ENCODE results near the gene DPP10. TPM values are rescaled to one million over a fixed set of nuclear protein-coding genes. Genes with fewer than 3 reads are reported as not detected.

Gene DPP10
- total RNA-seq, 1 donor from 2014 or later, result 1.1 TPM

DNA sequence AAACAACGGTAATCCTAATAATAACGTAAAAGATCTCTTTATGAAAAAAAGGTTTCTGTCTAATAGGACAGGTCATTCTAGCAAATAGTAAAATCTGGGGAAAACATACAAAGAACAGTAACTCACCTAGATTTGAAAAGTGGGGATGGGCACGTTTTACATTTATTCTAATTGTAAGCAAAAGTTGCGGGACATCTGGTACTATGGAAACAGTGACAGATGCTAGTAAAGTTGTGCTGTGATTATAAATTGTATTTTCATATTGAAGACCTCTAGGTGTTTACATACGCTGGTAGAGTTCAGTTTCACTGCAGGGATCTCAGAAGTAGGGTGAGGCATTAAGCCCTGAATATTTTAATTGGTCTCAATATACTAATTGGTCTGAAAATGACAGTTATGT is 422.5 kb downstream of the DPP10 start:
- H3K4me1 ChIP-seq (ENCODE audit: insufficient read depth, low read length), result no peaks in the 10 kb centered on the region
- H3K4me2 ChIP-seq (ENCODE audit: low read length), result no peak overlapping the region
- H3K36me3 ChIP-seq (ENCODE audit: insufficient read depth, low read length), result no peaks in the 10 kb centered on the region
- H3K9me3 ChIP-seq (ENCODE audit: insufficient read depth, low read depth, low read length), result no peaks in the 10 kb centered on the region
- FAIRE-seq (no peak), DNase-seq (ENCODE audit: low read depth) (no peak)
- H4K20me1 ChIP-seq (ENCODE audit: insufficient read depth, low read length), result no peaks in the 10 kb centered on the region
- H3K27me3 Mint-ChIP-seq (ENCODE audit: low read depth, unreplicated experiment), result no peaks in the 10 kb centered on the region
- no peaks in the 10 kb centered on the region for H3K36me3 Mint-ChIP-seq (ENCODE audit: low read depth, unreplicated experiment)
- H3K27ac Mint-ChIP-seq (ENCODE audit: unreplicated experiment), result no peak overlapping the region
- no peak overlapping the region for H3K4me3 Mint-ChIP-seq (ENCODE audit: unreplicated experiment)
- H3K27me3 ChIP-seq (ENCODE audit: insufficient read depth, low read length), result no peaks in the 10 kb centered on the region
- H3K9me3 Mint-ChIP-seq (ENCODE audit: unreplicated experiment), result no peaks in the 10 kb centered on the region
- H2AFZ ChIP-seq (ENCODE audit: low read depth, low read length), result no peak overlapping the region
- H3K4me1 Mint-ChIP-seq (ENCODE audit: low read depth, unreplicated experiment), result no peaks in the 10 kb centered on the region
- no peak overlapping the region for H3K9ac ChIP-seq (ENCODE audit: low read length)
- no peaks in the 10 kb centered on the region for H3K79me2 ChIP-seq (ENCODE audit: insufficient read depth, low read length)
- H3K27ac ChIP-seq (ENCODE audit: low read depth, low read length), result no peak overlapping the region
- no peak for TF ChIP-seq EZH2 (IDR thresholded peaks at IDR 0.05; ENCODE audit: insufficient read depth, low read length)
- TF ChIP-seq, protein P1, sequence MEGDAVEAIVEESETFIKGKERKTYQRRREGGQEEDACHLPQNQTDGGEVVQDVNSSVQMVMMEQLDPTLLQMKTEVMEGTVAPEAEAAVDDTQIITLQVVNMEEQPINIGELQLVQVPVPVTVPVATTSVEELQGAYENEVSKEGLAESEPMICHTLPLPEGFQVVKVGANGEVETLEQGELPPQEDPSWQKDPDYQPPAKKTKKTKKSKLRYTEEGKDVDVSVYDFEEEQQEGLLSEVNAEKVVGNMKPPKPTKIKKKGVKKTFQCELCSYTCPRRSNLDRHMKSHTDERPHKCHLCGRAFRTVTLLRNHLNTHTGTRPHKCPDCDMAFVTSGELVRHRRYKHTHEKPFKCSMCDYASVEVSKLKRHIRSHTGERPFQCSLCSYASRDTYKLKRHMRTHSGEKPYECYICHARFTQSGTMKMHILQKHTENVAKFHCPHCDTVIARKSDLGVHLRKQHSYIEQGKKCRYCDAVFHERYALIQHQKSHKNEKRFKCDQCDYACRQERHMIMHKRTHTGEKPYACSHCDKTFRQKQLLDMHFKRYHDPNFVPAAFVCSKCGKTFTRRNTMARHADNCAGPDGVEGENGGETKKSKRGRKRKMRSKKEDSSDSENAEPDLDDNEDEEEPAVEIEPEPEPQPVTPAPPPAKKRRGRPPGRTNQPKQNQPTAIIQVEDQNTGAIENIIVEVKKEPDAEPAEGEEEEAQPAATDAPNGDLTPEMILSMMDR (IDR thresholded peaks at IDR 0.05; ENCODE audit: insufficient read depth, low read depth, low read length), result no peak
- no peak overlapping the region for H3K4me3 ChIP-seq (ENCODE audit: insufficient read depth, low read depth, low read length)

DNA sequence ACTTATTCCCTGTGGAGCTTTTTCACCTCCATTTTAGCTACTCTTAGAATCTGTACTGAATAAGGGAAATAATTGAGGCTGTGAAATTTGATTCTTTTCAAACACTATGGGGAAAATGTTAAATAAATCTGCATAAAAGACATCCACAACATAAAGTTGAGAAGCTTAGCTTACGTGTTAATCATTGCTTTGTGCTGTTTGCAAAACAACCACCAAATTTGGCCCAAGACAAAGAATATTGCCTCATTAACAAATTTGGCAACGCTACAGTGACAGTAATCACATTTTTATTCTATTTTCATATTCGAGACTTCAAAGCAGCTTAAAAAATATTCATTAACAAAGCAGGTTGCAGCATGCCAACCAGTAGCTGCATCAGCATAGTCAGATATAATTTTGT is 437.6 kb downstream of the DPP10 start:
- no peak overlapping the region for H3K27ac Mint-ChIP-seq (ENCODE audit: unreplicated experiment)

DNA sequence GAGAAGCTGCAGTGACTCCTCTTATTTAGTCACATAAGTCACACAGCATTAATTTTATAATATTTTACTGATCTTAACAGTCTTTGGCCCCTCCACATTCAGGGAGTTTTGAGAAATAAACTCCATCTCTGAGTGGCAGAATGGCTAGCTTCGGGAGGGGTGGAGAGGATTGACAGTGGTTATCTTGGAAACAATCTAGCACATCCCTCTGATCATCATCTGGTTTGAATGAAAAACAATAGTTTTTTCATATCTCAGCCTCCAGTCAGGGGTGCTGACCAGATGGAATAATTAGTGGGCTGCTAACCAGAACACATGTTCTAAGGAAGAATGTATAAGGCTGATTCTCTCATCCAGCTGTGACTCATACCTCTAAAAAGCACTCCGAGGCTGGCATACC is 477.5 kb downstream of the DPP10 start:
- Histone ChIP-seq H3K4me1 (ENCODE audit: insufficient read depth, low read length) (no peaks in the 10 kb centered on the region), H4K20me1 (ENCODE audit: insufficient read depth, low read length) (no peaks in the 10 kb centered on the region), H2AFZ (ENCODE audit: low read depth, low read length) (no peak overlapping the region), H3K9ac (ENCODE audit: low read length) (no peak overlapping the region), H3K4me2 (ENCODE audit: low read length) (no peak overlapping the region), H3K27me3 (ENCODE audit: insufficient read depth, low read length) (no peaks in the 10 kb centered on the region), H3K36me3 (ENCODE audit: insufficient read depth, low read length) (no peaks in the 10 kb centered on the region), H3K27ac (ENCODE audit: low read depth, low read length) (no peak overlapping the region), H3K79me2 (ENCODE audit: insufficient read depth, low read length) (no peaks in the 10 kb centered on the region), H3K4me3 (ENCODE audit: insufficient read depth, low read depth, low read length) (no peak overlapping the region), H3K9me3 (ENCODE audit: insufficient read depth, low read depth, low read length) (no peaks in the 10 kb centered on the region)
- TF ChIP-seq, protein P1 (IDR thresholded peaks at IDR 0.05; ENCODE audit: insufficient read depth, low read depth, low read length), result no peak
- no peak for TF ChIP-seq EZH2 (IDR thresholded peaks at IDR 0.05; ENCODE audit: insufficient read depth, low read length)
- no peaks in the 10 kb centered on the region for H3K9me3 Mint-ChIP-seq (ENCODE audit: unreplicated experiment)
- H3K27me3 Mint-ChIP-seq (ENCODE audit: low read depth, unreplicated experiment), result no peaks in the 10 kb centered on the region
- H3K4me3 Mint-ChIP-seq (ENCODE audit: unreplicated experiment), result no peak overlapping the region
- H3K27ac Mint-ChIP-seq (ENCODE audit: unreplicated experiment), result no peak overlapping the region
- FAIRE-seq, result no peak
- DNase-seq (ENCODE audit: low read depth), result no peak
- no peaks in the 10 kb centered on the region for H3K4me1 Mint-ChIP-seq (ENCODE audit: low read depth, unreplicated experiment)
- no peaks in the 10 kb centered on the region for H3K36me3 Mint-ChIP-seq (ENCODE audit: low read depth, unreplicated experiment)

More for the DNA sequence above, 437.6 kb downstream of the DPP10 start:
- Histone ChIP-seq H3K36me3 (ENCODE audit: insufficient read depth, low read length) (no peaks in the 10 kb centered on the region), H3K79me2 (ENCODE audit: insufficient read depth, low read length) (no peaks in the 10 kb centered on the region), H2AFZ (ENCODE audit: low read depth, low read length) (no peak overlapping the region), H3K4me3 (ENCODE audit: insufficient read depth, low read depth, low read length) (no peak overlapping the region), H3K27ac (ENCODE audit: low read depth, low read length) (no peak overlapping the region), H3K9ac (ENCODE audit: low read length) (no peak overlapping the region), H4K20me1 (ENCODE audit: insufficient read depth, low read length) (no peaks in the 10 kb centered on the region), H3K9me3 (ENCODE audit: insufficient read depth, low read depth, low read length) (peaks cover 5% of the 10 kb centered on the region), H3K27me3 (ENCODE audit: insufficient read depth, low read length) (no peaks in the 10 kb centered on the region), H3K4me1 (ENCODE audit: insufficient read depth, low read length) (no peaks in the 10 kb centered on the region), H3K4me2 (ENCODE audit: low read length) (no peak overlapping the region)
- Mint-ChIP-seq H3K36me3 (ENCODE audit: low read depth, unreplicated experiment) (no peaks in the 10 kb centered on the region), H3K4me3 (ENCODE audit: unreplicated experiment) (no peak overlapping the region), H3K4me1 (ENCODE audit: low read depth, unreplicated experiment) (no peaks in the 10 kb centered on the region), H3K27me3 (ENCODE audit: low read depth, unreplicated experiment) (no peaks in the 10 kb centered on the region), H3K9me3 (ENCODE audit: unreplicated experiment) (no peaks in the 10 kb centered on the region)
- no peak for DNase-seq (ENCODE audit: low read depth)
- no peak for FAIRE-seq
- no peak for TF ChIP-seq EZH2 (IDR thresholded peaks at IDR 0.05; ENCODE audit: insufficient read depth, low read length)
- TF ChIP-seq, protein P1 (IDR thresholded peaks at IDR 0.05; ENCODE audit: insufficient read depth, low read depth, low read length), result no peak
